Activated CD4-positive, alpha-beta T cell treated with anti-CD3 and anti-CD28 coated beads, Interleukin-2, amount 10 ng/mL, durations not matched to agents 24 days and 14 days (primary cell): ENCODE results near the gene MACROH2A2. TPM values are rescaled to one million over a fixed set of nuclear protein-coding genes. Genes with fewer than 3 reads are reported as not detected.
A peak's percentile ranks its signal among the peaks of the same experiment; 100 is the strongest.
"Not testable (repeated sequence)": the region's sequence is repeated elsewhere in the genome, so short reads cannot be mapped to it uniquely, and the experiment has no call there.

ENCODE experiments used
- DNase-seq: peaks from one replicate; pipeline ENCODE4 v3.0.0; 2022
- H3K27ac Mint-ChIP-seq: one replicate; pipeline ENCODE4 v1.8.0; 2022; ENCODE audit warnings: mild to moderate bottlenecking, mixed read lengths
- H3K27me3 Mint-ChIP-seq: one replicate; pipeline ENCODE4 v1.8.0; 2022; ENCODE audit warnings: mixed read lengths
- H3K36me3 Mint-ChIP-seq: one replicate; pipeline ENCODE4 v1.8.0; 2022; ENCODE audit warnings: low read depth, mild to moderate bottlenecking, mixed read lengths
- H3K4me1 Mint-ChIP-seq: one replicate; pipeline ENCODE4 v1.8.0; 2021; ENCODE audit warnings: mixed read lengths
- H3K4me3 Mint-ChIP-seq: one replicate; pipeline ENCODE4 v1.8.0; 2022; ENCODE audit warnings: mild to moderate bottlenecking, moderate library complexity, mixed read lengths
- H3K9me3 Mint-ChIP-seq: one replicate; pipeline ENCODE4 v1.8.0; 2021; ENCODE audit warnings: mixed read lengths
- intact Hi-C: fragments of 100-400 bp; cut with micrococcal nuclease; formaldehyde crosslinking; loops from one replicate; pipeline ENCODE4 v1.15.1; 2023
- total RNA-seq: library from RNA; stranded (reverse); gene quantifications from 2 replicates; pipeline ENCODE4 v1.2.3, GENCODE V29; 2022

MACROH2A2 gene
- total RNA-seq, 1 donor from 2014 or later = 4.5 TPM

DNA sequence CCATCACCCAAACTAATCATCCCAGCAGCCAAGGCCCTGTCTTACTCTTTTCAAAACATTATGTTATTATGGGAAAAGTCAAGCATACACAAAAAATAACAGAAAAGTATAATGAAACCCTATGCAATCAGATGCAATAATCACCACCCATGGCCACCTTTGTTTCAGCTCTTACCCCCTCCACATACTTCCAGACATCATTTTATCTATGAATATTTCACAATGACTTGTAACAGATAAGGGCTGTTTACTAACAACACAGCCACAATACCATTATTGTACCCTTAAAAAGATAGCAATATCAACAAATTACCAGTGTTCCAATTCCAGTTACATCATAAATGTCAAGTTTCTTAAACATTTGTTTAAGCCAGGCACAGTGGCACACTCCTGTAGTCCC is 44.8 kb downstream of the MACROH2A2 start:
- H3K4me3 Mint-ChIP-seq = no peak overlapping the region
- intact Hi-C loops = no loop called here
- no peaks in the 10 kb centered on the region for H3K9me3 Mint-ChIP-seq
- H3K27me3 Mint-ChIP-seq = no peaks in the 10 kb centered on the region
- no peak overlapping the region for H3K27ac Mint-ChIP-seq
- peaks cover 4% of the 10 kb centered on the region for H3K36me3 Mint-ChIP-seq
- H3K4me1 Mint-ChIP-seq = peaks cover 14% of the 10 kb centered on the region
- DNase-seq = no peak

DNA sequence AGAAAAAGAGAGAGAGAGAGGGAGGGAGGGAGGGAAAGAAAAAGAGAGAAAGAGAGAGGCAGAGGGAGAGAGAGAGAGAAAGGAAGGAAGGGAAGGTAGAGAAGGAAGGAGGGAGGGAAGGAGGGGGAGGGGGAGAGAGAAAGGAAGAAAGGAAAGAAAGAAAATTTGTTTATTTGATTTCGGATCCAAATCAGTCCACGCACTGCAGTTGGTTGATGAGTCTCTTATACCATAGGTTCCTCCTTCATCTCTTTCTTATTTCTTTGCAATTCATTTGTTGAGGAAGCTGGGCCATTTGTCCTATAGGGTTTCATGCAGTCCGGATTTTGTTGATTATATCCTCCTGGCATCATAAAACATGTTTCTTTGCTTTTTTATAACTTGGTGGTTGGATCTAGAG is 45.6 kb downstream of the MACROH2A2 start:
- Mint-ChIP-seq H3K27me3 (no peaks in the 10 kb centered on the region), H3K4me3 (no peak overlapping the region), H3K4me1 (peaks cover 10% of the 10 kb centered on the region), H3K27ac (no peak overlapping the region), H3K9me3 (no peaks in the 10 kb centered on the region), H3K36me3 (peaks cover 4% of the 10 kb centered on the region)
- DNase-seq = no peak
- intact Hi-C loops = no loop called here

DNA sequence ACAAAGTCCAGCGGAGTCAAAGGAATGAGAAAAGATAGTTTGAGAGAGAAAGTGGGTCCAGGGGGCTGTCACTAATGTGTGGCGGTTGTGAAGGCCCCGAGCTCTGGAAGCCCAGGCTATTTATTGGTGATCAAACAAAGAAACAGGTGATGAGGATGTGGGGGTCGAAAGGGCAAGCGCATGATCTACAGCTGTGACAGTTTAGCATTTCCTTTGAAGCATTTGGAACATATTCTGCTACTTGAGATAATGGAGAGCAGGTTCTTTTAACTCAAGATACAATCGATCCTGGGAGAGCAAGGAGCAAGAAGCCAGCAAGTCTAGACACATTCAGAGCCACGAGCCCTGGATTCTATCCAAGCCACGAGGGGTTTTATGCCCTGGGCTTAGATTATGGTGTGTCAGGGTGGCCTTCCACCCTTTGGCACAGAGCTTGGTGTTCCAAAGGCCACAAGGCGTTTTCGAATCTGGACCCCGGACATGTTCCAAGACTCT is 48.5 kb downstream of the MACROH2A2 start:
- intact Hi-C loops, H3K27ac Mint-ChIP-seq, H3K4me3 Mint-ChIP-seq: not testable (repeated sequence)

DNA sequence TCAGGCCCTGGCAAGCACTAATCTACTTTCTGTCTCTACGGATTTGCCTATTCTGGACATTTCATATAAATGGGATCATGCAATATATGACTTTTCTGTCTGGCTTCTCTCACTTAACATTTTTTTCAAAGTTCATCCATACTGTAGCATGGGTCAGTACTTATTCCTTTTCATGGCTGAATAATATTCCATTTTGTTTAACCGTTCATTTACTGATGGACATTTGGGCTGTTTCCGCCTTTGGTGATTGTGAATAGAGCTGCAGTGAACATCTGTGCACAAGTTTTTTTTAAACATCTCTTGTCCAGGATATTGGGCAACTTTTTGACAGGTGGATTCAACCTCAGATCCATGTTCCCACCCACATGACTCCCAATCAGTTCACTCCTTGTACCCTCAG is 49.0 kb downstream of the MACROH2A2 start:
- Mint-ChIP-seq H3K27ac (no peak overlapping the region), H3K4me3 (no peak overlapping the region), H3K4me1 (no peaks in the 10 kb centered on the region), H3K36me3 (peaks cover 3% of the 10 kb centered on the region), H3K27me3 (no peaks in the 10 kb centered on the region), H3K9me3 (no peaks in the 10 kb centered on the region)
- intact Hi-C loops = no loop called here
- no peak for DNase-seq

More for the DNA sequence above, 48.5 kb downstream of the MACROH2A2 start:
- not testable (repeated sequence) for DNase-seq, H3K27me3 Mint-ChIP-seq, H3K36me3 Mint-ChIP-seq, H3K9me3 Mint-ChIP-seq, H3K4me1 Mint-ChIP-seq

DNA sequence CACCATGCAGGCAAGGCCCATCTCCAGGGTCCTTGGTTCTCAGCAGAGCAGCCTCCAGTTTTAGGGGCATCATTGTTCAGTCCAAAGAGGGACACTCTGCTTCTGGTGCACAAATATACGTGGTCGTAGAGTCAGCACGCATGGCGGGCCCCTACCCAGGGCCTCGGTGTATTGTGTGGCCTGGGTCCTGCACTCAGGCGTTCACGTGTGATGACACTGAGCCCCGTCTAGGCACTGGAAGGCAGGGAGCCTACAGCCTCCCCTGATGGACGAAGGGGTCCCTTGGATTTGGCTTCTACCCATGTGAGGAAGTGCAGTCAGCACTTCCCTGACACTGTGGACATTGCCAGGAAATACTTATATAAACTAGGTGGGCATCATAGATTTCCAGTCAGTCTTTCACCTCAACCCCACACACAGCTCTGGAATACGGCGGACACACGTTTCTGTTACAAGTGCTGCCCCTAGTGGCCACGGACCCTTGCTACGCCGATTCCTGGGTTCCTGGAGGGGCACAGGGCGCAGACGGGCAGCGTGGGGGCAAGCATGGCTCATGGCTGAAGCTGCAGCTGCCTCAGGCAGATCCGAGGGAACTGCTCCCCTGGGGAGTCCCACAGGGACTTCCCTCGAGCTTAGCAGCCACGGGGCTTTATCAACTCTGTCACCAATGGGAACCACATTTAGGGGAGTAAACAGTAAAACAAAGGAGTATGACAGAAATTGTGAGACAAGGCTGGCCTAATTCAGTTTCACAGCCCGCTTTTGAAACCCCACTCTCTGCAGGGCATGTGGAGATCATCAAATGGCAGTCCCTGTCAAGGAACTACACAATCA is 54.5 kb downstream of the MACROH2A2 start:
- Mint-ChIP-seq H3K4me3 (no peak overlapping the region), H3K36me3 (peaks cover 2% of the 10 kb centered on the region), H3K4me1 (peaks cover 2% of the 10 kb centered on the region), H3K27me3 (no peaks in the 10 kb centered on the region), H3K27ac (no peak overlapping the region), H3K9me3 (no peaks in the 10 kb centered on the region)
- DNase-seq = peak; percentile 61
- intact Hi-C loops = no loop called here

DNA sequence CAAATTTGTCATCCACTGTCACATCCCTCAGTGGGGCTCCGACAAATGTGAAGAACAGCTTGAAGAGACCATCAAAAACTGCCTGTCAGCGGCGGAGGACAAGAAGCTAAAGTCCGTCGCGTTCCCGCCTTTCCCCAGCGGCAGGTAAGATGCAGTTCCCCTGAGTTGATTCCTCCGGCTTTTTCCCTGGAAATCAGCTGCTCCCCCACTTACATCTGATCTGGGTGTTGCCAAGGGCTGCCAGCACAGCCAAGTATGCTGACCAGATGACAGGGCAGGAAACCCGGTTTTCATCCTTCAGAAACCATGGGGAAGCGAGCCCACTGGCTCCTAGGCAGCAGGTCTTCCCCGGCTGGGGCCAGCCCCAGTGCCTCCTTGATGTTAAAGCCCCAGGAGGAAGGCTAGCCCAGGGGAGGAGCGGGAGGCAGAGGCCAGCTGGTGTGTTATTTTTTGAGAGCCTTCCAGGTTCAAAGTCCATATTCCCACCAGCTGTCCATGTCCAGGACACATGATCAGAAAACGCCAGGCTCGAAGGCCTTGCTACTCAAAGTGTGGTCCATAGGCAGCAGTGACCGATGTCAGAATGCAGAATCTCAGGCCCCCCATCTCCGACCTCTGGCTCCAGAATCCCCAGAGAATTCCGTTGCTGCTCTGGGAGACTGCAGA is 56.6 kb downstream of the MACROH2A2 start:
- Mint-ChIP-seq H3K9me3 (no peaks in the 10 kb centered on the region), H3K4me1 (peaks cover 4% of the 10 kb centered on the region), H3K36me3 (peaks cover 4% of the 10 kb centered on the region), H3K27ac (no peak overlapping the region), H3K4me3 (no peak overlapping the region), H3K27me3 (no peaks in the 10 kb centered on the region)
- DNase-seq = no peak
- intact Hi-C loops = no loop called here

DNA sequence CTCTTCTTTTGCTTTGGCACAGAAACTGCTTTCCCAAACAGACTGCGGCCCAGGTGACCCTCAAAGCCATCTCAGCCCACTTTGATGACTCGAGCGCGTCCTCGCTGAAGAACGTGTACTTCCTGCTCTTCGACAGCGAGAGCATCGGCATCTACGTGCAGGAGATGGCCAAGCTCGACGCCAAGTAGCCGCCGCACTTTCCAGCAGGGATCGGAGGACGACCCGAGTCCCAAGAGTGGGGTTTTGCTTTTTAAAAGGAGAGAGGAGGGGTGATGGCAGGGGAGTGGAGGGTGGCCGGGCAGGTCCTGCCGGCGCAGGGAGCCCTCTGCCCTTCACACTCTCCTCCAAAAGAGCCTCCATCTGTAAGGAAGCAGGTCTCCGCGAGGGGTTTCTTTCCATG is 58.9 kb downstream of the MACROH2A2 start:
- Mint-ChIP-seq H3K4me1 (peaks cover 6% of the 10 kb centered on the region), H3K9me3 (no peaks in the 10 kb centered on the region), H3K27me3 (no peaks in the 10 kb centered on the region), H3K36me3 (peaks cover 4% of the 10 kb centered on the region), H3K27ac (no peak overlapping the region), H3K4me3 (no peak overlapping the region)
- intact Hi-C loops = no loop called here
- DNase-seq = no peak

DNA sequence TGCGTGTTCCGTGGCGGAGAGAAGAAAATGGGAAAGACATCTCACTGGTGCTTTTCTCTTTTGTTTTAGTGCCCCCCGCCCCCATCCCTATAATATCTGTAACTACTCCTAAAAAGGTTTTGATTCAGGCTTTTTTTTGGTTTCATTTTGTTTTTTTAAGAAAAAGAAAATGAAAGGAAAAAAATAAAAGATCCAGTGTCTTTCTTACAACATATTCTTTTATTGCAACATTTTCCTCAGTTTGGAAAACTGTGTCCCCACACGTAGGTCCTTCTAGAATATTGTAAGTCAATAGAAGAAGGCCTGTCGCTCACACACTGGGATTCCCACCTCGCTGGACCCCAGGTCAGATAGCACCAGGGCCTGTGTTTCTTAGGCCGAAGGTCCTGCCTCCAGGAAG is 59.4 kb downstream of the MACROH2A2 start:
- intact Hi-C loops = no loop called here
- H3K36me3 Mint-ChIP-seq = peaks cover 4% of the 10 kb centered on the region
- no peak for DNase-seq
- peaks cover 6% of the 10 kb centered on the region for H3K4me1 Mint-ChIP-seq
- no peaks in the 10 kb centered on the region for H3K9me3 Mint-ChIP-seq
- no peak overlapping the region for H3K4me3 Mint-ChIP-seq
- no peak overlapping the region for H3K27ac Mint-ChIP-seq
- H3K27me3 Mint-ChIP-seq = no peaks in the 10 kb centered on the region

DNA sequence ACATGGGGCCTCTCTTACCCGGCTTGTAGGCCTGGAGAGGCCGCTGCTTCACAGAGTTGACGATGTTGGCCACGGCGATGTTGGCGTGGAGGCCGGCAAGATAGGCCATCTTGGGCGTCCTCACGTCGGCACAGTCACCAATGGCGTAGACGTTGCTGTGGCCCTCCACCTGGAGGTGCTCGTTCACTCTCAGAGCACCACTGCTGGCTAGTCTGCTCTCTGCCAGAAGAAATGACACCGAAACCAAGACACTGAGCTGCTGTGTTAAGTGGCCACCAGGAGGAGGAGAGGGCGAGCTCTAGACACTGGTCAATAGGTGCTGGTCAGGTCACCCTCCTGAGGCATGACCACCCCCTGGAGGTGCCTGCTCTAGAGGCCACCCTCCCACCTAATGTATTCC is 62.3 kb downstream of the MACROH2A2 start:
- H3K4me1 Mint-ChIP-seq = peaks cover 6% of the 10 kb centered on the region
- H3K27me3 Mint-ChIP-seq = no peaks in the 10 kb centered on the region
- H3K4me3 Mint-ChIP-seq = no peak overlapping the region
- peaks cover 4% of the 10 kb centered on the region for H3K36me3 Mint-ChIP-seq
- intact Hi-C loops = loop anchor here (5.0 kb wide), 1 partner anchor 247 kb away; no protein-coding TSS in a partner anchor
- DNase-seq = no peak
- no peak overlapping the region for H3K27ac Mint-ChIP-seq
- no peaks in the 10 kb centered on the region for H3K9me3 Mint-ChIP-seq

DNA sequence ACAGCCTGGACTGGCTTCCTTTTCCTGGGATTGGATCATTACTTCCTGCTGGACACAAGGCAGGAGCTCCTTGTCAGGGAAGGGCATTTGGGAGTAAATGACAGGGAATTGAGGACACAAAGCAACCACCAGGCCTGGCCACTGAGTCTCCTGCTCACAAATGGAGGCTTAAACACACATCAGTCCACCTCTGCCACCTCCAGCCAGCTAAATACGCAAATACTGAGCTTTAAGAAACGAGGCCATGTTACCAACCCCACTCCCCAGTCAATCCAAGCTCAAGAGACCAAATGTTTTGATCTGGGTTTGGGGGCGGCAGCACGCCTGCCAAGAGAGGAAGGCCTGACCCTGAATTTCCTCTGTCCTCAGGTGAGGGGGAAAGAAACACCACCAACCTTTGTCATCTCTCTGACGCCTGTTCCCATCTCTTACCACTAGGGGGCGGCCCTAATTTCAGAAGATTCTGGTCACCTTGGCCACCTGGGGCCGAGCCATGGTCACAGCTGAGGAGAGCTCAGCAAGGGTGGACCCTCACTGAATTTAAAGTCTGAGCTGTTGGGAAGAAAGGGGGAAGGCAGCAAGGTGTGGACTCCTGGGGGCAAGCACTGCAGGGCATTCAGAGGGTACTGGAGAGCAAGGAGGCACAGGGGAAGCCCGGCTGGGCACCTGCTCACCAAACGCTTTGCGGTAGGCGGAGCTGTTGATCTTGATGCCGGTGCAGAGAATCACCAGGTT is 63.5 kb downstream of the MACROH2A2 start:
- no peaks in the 10 kb centered on the region for H3K27me3 Mint-ChIP-seq
- no peak overlapping the region for H3K27ac Mint-ChIP-seq
- H3K4me1 Mint-ChIP-seq = peaks cover 6% of the 10 kb centered on the region
- no peaks in the 10 kb centered on the region for H3K9me3 Mint-ChIP-seq
- intact Hi-C loops = loop anchor here (5.0 kb wide), 1 partner anchor 246 kb away; no protein-coding TSS in a partner anchor
- DNase-seq = peak; percentile 88
- H3K4me3 Mint-ChIP-seq = no peak overlapping the region
- H3K36me3 Mint-ChIP-seq = peaks cover 4% of the 10 kb centered on the region

DNA sequence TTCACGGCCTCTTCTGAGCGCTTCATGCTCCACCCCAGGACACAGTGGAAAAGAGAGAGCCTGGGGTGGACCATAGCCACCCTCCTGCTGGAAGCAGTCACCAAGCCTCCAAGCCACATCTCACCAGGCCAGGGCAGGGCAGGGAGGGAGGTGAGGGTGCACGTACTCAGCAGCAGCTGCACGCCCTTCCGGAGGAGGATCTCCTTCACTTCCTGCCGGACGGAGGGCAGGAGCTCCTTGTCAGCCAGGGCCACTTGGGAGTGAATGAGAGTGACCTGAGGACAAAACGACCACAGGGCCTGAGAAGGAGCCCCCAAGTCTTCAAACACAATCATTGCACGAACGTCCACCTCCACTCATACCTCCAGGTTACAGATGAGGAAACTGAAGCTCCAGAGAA is 65.0 kb downstream of the MACROH2A2 start:
- DNase-seq = no peak
- Mint-ChIP-seq H3K27ac (no peak overlapping the region), H3K27me3 (no peaks in the 10 kb centered on the region), H3K9me3 (no peaks in the 10 kb centered on the region), H3K4me1 (peaks cover 2% of the 10 kb centered on the region), H3K4me3 (no peak overlapping the region), H3K36me3 (peaks cover 2% of the 10 kb centered on the region)
- intact Hi-C loops = loop anchor here (5.0 kb wide), 1 partner anchor 245 kb away; no protein-coding TSS in a partner anchor

DNA sequence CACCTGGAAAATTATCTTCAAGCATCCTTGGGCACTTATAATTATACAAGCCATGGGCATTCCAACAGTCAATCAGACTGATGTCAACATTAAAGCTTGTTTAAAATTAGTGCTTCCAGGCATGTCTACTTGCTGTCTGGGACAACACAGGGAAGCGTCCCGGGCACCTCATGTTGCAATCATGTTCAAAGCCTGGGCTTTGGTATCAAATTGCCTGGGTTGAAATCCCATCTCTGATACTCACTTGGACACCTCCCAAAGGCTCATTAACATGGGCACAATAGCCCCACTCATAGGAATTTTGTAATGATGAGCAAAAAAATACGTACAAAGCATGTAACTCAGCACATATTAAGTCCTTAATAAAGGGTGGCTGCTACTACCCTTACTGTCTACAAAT is 65.5 kb downstream of the MACROH2A2 start:
- DNase-seq = no peak
- H3K4me3 Mint-ChIP-seq = no peak overlapping the region
- intact Hi-C loops = loop anchor here (5.0 kb wide), 1 partner anchor 244 kb away; no protein-coding TSS in a partner anchor
- H3K27ac Mint-ChIP-seq = peak overlapping the region; percentile 37
- peaks cover 2% of the 10 kb centered on the region for H3K4me1 Mint-ChIP-seq
- no peaks in the 10 kb centered on the region for H3K36me3 Mint-ChIP-seq
- H3K9me3 Mint-ChIP-seq = no peaks in the 10 kb centered on the region
- no peaks in the 10 kb centered on the region for H3K27me3 Mint-ChIP-seq

DNA sequence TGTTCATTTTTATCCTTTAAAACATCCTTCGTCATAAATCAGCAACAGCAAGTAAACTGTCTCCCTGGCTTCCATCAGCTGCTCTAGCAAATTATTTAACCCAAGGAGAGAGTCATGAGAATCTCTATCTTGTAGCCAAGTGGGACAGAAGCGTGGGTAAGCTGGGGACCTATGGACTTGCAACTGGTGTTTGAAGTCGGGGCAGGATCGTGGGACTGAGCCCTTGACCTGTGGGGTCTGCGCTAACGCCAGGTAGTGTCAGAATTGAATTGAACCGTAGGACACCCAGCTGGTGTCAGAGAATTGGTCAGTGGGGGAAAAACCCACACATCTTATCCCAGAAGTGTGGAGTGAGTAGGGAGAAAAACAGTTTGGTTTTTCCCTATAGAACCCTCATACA is 66.6 kb downstream of the MACROH2A2 start:
- H3K4me3 Mint-ChIP-seq = no peak overlapping the region
- no peaks in the 10 kb centered on the region for H3K27me3 Mint-ChIP-seq
- H3K9me3 Mint-ChIP-seq = no peaks in the 10 kb centered on the region
- no peaks in the 10 kb centered on the region for H3K36me3 Mint-ChIP-seq
- H3K27ac Mint-ChIP-seq = no peak overlapping the region
- DNase-seq = no peak
- intact Hi-C loops = loop anchor here (5.0 kb wide), 1 partner anchor 243 kb away; no protein-coding TSS in a partner anchor
- H3K4me1 Mint-ChIP-seq = peaks cover 2% of the 10 kb centered on the region
